Esophagus muscularis mucosa (tissue), 4 donors: Measurements from ENCODE around the gene KIAA1755. TPM values are rescaled to one million over a fixed set of nuclear protein-coding genes. Genes with fewer than 3 reads are reported as not detected.

Source experiments
- DNase-seq: peaks from one replicate; pipeline ENCODE4 v3.0.0-alpha.2; 2017; ENCODE audit errors: extremely low spot score
- H3K27ac ChIP-seq, 4 donors: fragments of 200-600 bp; sonication (generic); replicated peaks in 1 of 4; 1 replicate in 3 of 4; 2 replicates in 1 of 4; pipeline ENCODE4 v1.5.1; 2016 to 2019; ENCODE audit warnings: mild to moderate bottlenecking in 1 of 4
- H3K27me3 ChIP-seq, 4 donors: fragments of 200-600 bp; sonication (generic); one replicate each; pipeline versions ENCODE4 v1.5.1 to v1.6.0; 2016 to 2019
- H3K36me3 ChIP-seq, 4 donors: fragments of 200-600 bp; sonication (generic); one replicate each; pipeline ENCODE4 v1.5.1; 2016 to 2019
- H3K4me1 ChIP-seq, 4 donors: fragments of 200-600 bp; sonication (generic); one replicate each; pipeline ENCODE4 v1.5.1; 2016 to 2019
- H3K4me3 ChIP-seq, 4 donors: fragments of 200-600 bp; sonication (generic); 1 replicate in 2 of 4; 2 replicates in 2 of 4; pipeline ENCODE4 v1.5.1; 2016 to 2019; ENCODE audit warnings: mild to moderate bottlenecking in 4 of 4, moderate library complexity in 1 of 4
- H3K9me3 ChIP-seq, 4 donors: fragments of 200-600 bp; sonication (generic); 1 replicate in 3 of 4; 2 replicates in 1 of 4; pipeline ENCODE4 v1.5.1; 2016 to 2019
- CTCF ChIP-seq, 3 experiments: fragments of 200-600 bp in 2 of 3; fragments of 450-650 bp in 1 of 3; sonication (generic) in 2 of 3; IDR thresholded peaks; one replicate each; pipeline ENCODE4 v1.5.1; 2017 to 2019; ENCODE audit warnings: antibody characterized with exemption in 3 of 3, mild to moderate bottlenecking in 2 of 3, moderate library complexity in 1 of 3
- EP300 ChIP-seq: sonication (generic); formaldehyde crosslinking; IDR thresholded peaks from one replicate; pipeline ENCODE4 v1.6.1; 2017; ENCODE audit warnings: antibody characterized with exemption
- POLR2A ChIP-seq: fragments of 450-650 bp; IDR thresholded peaks from one replicate; pipeline ENCODE4 v1.6.1; 2017; ENCODE audit warnings: antibody characterized with exemption, moderate library complexity, mild to moderate bottlenecking, low read depth
- POLR2AphosphoS5 ChIP-seq, 2 donors: sonication (generic); formaldehyde crosslinking; IDR thresholded peaks; one replicate each; pipeline ENCODE4 v1.6.1; 2017; ENCODE audit warnings: antibody characterized with exemption in 2 of 2
- WGBS: methylation state at CpG from one replicate; pipeline ENCODE4 v1.1.5; 2018; 5-methylcytosine and 5-hydroxymethylcytosine counted together
- intact Hi-C: fragments of 100-400 bp; cut with DNase I; formaldehyde crosslinking; loops from one replicate; pipeline ENCODE4 v1.15.1; 2023
- total RNA-seq, 4 donors: library from RNA; depleted of rRNA; stranded (reverse); fragments of >200 nt; gene quantifications; one replicate each; pipeline versions ENCODE4 v1.1.0 to v1.2.1, GENCODE V29; 2016

The KIAA1755 gene
- total RNA-seq, 4 donors from 2014 or later = 7.3 to 13.3 (median 8.5) TPM

DNA sequence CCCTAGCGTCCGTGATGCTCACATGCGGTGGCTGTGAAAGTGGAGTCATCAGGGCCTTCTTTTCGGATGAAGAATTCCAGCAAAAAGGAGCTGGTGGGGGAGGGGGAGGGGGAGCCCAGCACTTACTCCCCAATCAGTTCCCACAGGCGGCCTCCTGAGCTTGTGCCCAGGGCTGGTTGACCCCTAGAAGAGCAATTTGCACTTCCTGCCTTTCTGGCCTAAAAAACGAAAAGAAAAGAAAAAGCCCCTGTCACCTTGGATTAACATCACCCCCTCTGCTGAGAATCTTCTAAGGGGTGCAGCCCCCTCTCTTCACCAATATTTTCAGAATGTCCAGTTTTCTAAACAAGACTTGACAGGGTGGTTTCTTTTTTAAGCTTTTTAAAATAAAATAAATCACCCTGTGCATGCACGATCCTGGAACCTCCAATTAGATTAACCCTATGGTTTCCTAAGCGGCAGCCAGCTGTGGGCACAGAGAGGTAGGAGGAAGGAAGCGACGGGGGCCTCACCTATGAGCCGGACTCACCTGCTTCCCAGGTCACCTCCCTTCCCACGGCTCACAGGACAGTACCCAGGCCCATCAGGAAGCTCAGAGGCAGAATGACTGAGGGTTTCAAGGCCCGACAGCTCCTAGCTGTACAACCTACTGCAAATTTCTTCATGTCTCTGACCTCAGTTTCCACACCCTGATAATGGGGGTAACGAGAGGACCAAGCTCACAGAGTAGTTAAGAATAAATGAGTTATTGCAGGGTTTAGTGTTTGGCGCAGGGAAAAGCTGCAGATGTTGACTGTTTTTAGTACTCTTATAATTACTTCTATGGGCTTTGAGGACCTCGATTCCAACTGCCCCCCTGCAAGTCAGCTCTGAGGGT is 85.0 kb downstream of the KIAA1755 start:
- WGBS = 74% methylated on average over 16 of the region's 16 CpGs
- H3K4me3 ChIP-seq = no peak overlapping the region
- H3K36me3 ChIP-seq = no peaks in the 10 kb centered on the region
- intact Hi-C loops = no loop called here
- no peaks in the 10 kb centered on the region for H3K27me3 ChIP-seq
- TF ChIP-seq POLR2A (no peak), POLR2AphosphoS5 (IDR thresholded peaks at IDR 0.05) (no peak), EP300 (no peak), CTCF (IDR thresholded peaks at IDR 0.05) (no peak)
- no peak for DNase-seq
- no peak overlapping the region for H3K27ac ChIP-seq
- H3K9me3 ChIP-seq = no peaks in the 10 kb centered on the region
- H3K4me1 ChIP-seq = peaks cover 0 to 15% (median 8%) of the 10 kb centered on the region in 4 donors

GRCh38 chr20:38173237-38174156 is 87.0 kb downstream of the KIAA1755 start:
- no peak for DNase-seq
- Histone ChIP-seq H3K9me3 (no peaks in the 10 kb centered on the region), H3K27me3 (no peaks in the 10 kb centered on the region), H3K36me3 (no peaks in the 10 kb centered on the region), H3K4me3 (no peak overlapping the region), H3K4me1 (peaks cover 10 to 18% (median 18%) of the 10 kb centered on the region in 4 donors), H3K27ac (no peak overlapping the region)
- no peak for TF ChIP-seq EP300
- TF ChIP-seq POLR2A = no peak
- TF ChIP-seq POLR2AphosphoS5 (IDR thresholded peaks at IDR 0.05) = no peak
- no peak for TF ChIP-seq CTCF (IDR thresholded peaks at IDR 0.05)
- intact Hi-C loops = no loop called here
- 41% methylated on average over 12 of the region's 14 CpGs for WGBS

- Histone ChIP-seq H3K27me3 (no peaks in the 10 kb centered on the region), H3K36me3 (no peaks in the 10 kb centered on the region), H3K4me1 (peaks cover 19 to 29% (median 27%) of the 10 kb centered on the region in 4 donors), H3K27ac (no peak overlapping the region), H3K9me3 (no peaks in the 10 kb centered on the region), H3K4me3 (no peak overlapping the region)
- DNase-seq = no peak
- no peak for TF ChIP-seq EP300
- TF ChIP-seq POLR2A = no peak
- TF ChIP-seq POLR2AphosphoS5 (IDR thresholded peaks at IDR 0.05) = no peak
- TF ChIP-seq CTCF (IDR thresholded peaks at IDR 0.05) = no peak
- intact Hi-C loops = no loop called here
- WGBS = 44% methylated on average over 4 of the region's 4 CpGs
These were observed 88.1 kb downstream of the KIAA1755 start for GRCh38 chr20:38172408-38172807.

GRCh38 chr20:38171675-38172043 is 88.9 kb downstream of the KIAA1755 start:
- no peak overlapping the region for H3K4me3 ChIP-seq
- TF ChIP-seq EP300 (no peak), POLR2A (no peak), POLR2AphosphoS5 (IDR thresholded peaks at IDR 0.05) (no peak), CTCF (IDR thresholded peaks at IDR 0.05) (no peak)
- no peaks in the 10 kb centered on the region for H3K9me3 ChIP-seq
- H3K36me3 ChIP-seq = no peaks in the 10 kb centered on the region
- no peaks in the 10 kb centered on the region for H3K27me3 ChIP-seq
- peaks cover 24 to 36% (median 32%) of the 10 kb centered on the region in 4 donors for H3K4me1 ChIP-seq
- intact Hi-C loops = no loop called here
- peak overlapping the region in 2 of 4 donors; percentile 18 to 37 for H3K27ac ChIP-seq
- 75% methylated on average over 4 of the region's 4 CpGs for WGBS
- DNase-seq = no peak
